22Rv1 (cell line): ENCODE results near the gene TECRL.

Experiments
- H3K27ac ChIP-seq: fragments of 450-650 bp; 2 replicates; pipeline ENCODE4 v1.5.1; 2017
- ZFX ChIP-seq: fragments of 450-650 bp; IDR thresholded peaks from 2 replicates; pipeline ENCODE4 v1.6.1; 2017; ENCODE audit warnings: antibody characterized with exemption, borderline replicate concordance
- TF ChIP-seq, protein P1 (sequence below): fragments of 450-650 bp; IDR thresholded peaks from 2 replicates; pipeline ENCODE4 v1.5.1; 2017; ENCODE audit warnings: mild to moderate bottlenecking

Gene TECRL

DNA sequence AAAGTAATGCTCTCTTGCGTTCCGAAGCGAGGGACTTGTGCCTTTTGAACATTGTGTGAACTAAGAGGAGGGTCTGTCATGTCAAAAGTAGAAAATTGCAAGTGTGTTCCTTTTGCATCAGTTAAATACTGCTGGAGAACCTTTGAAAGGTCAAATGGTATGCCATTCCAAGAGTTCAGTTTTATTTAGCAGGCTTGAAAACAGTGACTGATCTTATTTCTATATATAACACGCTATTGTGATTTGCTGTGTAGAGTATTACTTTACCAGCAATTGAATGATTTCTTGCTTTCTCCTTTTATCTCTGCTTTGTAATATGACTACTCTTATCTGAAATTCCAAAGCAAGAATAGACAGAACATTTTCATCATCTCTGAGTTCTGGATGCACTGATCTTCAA, at the start of gene TECRL:
TECRL (minus strand) TSS at position 151 of the 400 bp plus-strand sequence; CDS start at position 52, 99 bp downstream.
- H3K27ac ChIP-seq, result no peak within 1 kb of the TSS
- no peak for TF ChIP-seq ZFX
- TF ChIP-seq, protein P1, sequence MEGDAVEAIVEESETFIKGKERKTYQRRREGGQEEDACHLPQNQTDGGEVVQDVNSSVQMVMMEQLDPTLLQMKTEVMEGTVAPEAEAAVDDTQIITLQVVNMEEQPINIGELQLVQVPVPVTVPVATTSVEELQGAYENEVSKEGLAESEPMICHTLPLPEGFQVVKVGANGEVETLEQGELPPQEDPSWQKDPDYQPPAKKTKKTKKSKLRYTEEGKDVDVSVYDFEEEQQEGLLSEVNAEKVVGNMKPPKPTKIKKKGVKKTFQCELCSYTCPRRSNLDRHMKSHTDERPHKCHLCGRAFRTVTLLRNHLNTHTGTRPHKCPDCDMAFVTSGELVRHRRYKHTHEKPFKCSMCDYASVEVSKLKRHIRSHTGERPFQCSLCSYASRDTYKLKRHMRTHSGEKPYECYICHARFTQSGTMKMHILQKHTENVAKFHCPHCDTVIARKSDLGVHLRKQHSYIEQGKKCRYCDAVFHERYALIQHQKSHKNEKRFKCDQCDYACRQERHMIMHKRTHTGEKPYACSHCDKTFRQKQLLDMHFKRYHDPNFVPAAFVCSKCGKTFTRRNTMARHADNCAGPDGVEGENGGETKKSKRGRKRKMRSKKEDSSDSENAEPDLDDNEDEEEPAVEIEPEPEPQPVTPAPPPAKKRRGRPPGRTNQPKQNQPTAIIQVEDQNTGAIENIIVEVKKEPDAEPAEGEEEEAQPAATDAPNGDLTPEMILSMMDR, result no peak

DNA sequence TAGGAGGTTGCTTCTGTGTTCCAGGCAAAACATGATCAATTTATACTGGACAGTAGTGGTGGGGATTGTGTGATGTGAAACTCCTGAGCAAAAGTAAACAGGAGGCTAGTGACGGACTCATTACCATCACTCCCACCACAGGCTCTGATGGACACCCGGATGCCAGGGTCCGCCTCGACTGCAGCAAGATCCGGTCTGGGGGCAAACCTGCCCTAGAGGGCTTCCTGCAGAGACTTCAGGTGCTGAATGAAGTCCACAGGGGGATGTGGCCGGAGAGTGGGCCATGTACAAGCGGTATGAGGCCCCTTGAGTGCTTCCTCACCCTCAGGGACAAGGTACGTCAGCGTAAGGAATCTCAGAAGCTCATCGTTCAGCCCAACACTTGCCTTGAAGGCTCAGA, 23.4 kb upstream of the TECRL start:
- no peak overlapping the region for H3K27ac ChIP-seq
- TF ChIP-seq, protein P1, result no peak
- no peak for TF ChIP-seq ZFX

DNA sequence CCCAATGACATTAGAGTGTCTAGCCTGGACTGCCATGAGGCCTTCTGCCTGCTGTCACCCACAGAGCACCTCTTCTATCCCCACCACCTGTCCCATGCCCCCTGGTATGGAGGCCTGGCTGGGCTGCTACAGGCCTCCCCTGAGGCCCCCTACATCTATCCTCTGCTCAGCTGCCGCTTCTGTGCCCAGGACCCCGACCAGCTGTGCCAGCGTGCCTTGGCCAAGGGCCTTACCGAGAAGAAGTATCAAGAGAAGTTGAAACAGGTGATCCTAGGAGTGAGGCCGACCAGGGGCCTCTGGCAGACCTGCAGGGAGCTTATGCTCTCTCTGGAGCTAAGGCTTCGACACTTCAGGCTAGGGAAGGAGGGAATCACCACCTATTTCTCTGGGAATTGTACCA, 21.7 kb upstream of the TECRL start:
- H3K27ac ChIP-seq, result no peak overlapping the region
- no peak for TF ChIP-seq ZFX
- TF ChIP-seq, protein P1, result no peak

DNA sequence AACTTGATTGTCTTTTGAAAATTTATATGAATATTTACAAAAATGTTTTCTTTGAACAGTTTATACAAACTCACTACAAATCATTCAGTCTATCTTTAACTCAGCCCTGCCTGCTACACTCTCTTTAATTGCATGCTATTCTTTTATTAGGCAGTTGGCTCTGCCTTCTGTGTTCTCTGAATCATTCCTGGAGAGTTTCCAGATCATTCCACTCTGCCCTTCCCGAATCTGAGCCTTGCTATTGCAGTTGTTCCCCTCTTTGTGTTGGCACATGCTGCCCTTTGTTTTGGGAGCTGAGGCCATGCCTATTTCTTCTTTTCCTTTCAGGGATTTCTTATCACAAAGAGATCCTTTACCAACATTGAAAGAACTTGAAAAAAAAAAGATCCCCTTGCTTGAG, 8.7 kb upstream of the TECRL start:
- H3K27ac ChIP-seq, result no peak overlapping the region
- TF ChIP-seq ZFX, result no peak

DNA sequence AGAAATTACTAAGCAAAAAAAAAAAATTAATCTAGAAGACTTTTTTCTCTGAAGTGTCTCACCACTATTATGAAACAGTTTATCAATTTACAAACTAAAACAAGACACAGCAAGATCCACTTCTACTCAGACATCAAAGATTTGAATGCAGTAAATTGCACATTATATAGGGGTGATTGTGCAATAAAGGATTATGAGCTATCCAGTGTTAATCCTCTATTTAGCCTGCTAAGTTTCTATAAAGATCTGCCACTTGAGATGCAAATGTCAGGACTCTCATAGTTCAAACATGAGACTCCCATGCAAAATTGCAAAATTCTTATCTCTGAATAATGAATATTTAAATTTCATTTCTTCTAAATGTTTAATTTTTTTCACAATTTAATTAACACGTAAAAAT, 2.2 kb downstream of the TECRL start:
- no peak overlapping the region for H3K27ac ChIP-seq
- TF ChIP-seq ZFX, result no peak
- TF ChIP-seq, protein P1, result no peak

DNA sequence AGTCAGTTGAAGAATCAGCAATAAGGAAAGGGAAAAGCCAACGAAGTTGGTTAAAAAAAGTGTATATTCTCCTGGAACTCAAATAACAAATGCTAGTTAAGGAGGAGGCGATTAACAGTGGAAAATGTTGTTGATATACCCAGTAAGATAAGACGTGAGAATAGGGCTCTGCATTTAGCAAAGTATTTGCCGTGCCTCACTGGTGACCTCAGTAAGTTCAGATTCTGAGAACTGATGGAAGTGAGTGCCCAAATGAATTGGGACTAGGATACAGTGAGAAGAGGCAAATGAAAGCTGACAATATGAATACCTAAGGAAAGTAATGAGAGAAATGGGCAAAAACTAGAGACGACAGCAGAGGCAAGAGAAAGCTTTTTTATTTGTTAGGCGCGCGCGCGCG, 3.5 kb downstream of the TECRL start:
- H3K27ac ChIP-seq, result no peak overlapping the region
- TF ChIP-seq, protein P1, result no peak
- TF ChIP-seq ZFX, result no peak

DNA sequence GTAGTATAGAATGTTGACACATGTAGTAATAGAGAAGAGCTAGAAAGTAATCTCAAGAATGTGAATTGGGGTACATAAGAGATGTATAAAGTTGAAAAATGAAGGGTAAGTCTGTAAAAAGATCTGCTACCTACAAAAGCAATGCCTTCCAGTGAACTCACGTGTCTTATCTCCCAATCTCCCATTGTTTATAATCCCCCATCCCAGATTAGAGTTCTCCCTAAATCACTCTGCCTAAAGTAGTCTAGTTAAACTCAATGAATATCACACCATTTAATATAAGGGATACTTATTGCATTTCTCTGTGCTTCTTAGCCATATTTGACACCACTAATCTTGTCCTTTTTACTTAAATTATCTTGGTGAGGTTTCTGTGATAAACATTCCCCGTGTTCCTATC, 6.6 kb downstream of the TECRL start:
- no peak for TF ChIP-seq ZFX
- TF ChIP-seq, protein P1, result no peak
- no peak overlapping the region for H3K27ac ChIP-seq
